GM12872 (cell line): ENCODE data around the gene TSHZ2.

Experiments used
- TF ChIP-seq, protein P1 (sequence below): IDR thresholded peaks from 3 replicates; pipeline ENCODE4 v1.5.1; 2011; ENCODE audit warnings: low read depth, mild to moderate bottlenecking, low read length, moderate library complexity; ENCODE audit not compliant: insufficient read depth

The TSHZ2 gene

DNA sequence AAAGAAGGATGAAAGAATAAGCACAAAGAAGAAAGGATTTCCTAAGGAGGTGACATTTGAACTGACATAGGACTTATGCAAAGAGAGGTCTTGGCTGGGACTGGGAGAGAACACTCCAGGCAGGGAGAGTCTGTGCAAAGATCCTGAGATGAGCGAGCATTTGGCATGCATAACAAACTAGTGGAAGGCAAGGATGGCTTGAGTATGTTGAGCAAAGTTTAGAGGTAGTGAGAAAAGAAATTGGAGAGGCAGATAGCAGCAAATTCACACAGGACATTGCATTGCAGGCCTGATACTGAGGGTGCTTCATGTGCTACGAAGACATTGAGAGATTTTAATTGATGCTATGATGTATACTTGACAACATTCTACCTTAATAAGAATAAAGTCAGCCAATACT is 383.6 kb downstream of the TSHZ2 start:
- TF ChIP-seq, protein P1, sequence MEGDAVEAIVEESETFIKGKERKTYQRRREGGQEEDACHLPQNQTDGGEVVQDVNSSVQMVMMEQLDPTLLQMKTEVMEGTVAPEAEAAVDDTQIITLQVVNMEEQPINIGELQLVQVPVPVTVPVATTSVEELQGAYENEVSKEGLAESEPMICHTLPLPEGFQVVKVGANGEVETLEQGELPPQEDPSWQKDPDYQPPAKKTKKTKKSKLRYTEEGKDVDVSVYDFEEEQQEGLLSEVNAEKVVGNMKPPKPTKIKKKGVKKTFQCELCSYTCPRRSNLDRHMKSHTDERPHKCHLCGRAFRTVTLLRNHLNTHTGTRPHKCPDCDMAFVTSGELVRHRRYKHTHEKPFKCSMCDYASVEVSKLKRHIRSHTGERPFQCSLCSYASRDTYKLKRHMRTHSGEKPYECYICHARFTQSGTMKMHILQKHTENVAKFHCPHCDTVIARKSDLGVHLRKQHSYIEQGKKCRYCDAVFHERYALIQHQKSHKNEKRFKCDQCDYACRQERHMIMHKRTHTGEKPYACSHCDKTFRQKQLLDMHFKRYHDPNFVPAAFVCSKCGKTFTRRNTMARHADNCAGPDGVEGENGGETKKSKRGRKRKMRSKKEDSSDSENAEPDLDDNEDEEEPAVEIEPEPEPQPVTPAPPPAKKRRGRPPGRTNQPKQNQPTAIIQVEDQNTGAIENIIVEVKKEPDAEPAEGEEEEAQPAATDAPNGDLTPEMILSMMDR, result no peak

DNA sequence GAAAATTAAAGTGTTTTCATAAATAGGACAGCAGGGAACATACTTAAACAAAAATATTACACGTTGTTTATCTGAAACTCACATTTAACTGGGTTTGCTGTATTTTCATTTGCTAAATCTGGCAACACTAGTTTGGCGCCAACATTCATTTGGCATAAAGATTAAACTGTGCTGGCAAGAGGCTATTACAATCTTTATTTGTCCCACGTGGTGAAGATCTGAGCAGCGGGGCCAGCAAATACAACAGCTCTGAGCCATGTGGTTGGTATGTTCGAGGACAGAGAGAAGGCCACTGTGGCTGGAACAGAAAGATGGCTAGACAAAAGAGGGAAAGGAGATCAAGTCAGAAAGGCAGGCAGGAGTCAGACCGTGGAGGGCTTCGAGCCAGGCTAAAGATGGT is 387.3 kb downstream of the TSHZ2 start:
- TF ChIP-seq, protein P1, result no peak

DNA sequence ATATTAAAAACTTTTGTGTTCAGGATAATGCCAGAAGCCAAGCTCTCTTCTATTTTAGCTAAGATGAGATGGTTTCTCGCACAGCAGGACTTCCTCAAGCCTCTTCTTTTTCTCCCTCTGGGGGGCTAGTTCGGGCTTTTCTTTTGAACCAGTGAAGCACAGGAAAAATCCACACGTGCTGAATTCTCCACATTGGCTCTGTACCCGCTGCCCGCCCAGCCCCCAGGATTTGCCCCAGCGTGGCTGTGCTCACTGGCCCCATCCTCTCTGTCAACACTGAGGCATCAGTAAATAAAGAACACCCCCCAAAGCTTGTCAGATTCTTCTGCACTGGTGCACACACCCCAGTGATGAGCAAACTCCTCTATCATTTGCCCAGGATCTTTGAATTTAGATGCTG is 388.7 kb downstream of the TSHZ2 start:
- TF ChIP-seq, protein P1, result no peak

DNA sequence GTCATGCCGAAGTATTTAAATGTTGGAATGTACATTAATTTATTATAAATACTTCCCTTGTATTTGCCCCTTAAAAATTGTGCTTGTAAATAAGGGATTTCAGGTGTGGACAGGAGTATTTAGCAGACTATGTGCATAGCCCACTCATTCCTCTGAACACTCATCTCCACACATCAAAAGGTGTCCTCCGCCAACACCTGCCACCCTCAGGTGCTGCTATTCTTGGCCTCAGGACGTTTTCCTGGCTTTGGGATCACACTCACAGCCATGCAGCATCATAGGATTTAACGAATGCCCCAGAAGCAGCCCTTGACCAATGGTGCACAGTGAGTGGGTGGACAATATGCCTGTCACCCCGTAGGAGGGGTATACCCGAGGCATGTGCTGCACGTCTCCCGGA is 390.6 kb downstream of the TSHZ2 start:
- TF ChIP-seq, protein P1, result no peak

DNA sequence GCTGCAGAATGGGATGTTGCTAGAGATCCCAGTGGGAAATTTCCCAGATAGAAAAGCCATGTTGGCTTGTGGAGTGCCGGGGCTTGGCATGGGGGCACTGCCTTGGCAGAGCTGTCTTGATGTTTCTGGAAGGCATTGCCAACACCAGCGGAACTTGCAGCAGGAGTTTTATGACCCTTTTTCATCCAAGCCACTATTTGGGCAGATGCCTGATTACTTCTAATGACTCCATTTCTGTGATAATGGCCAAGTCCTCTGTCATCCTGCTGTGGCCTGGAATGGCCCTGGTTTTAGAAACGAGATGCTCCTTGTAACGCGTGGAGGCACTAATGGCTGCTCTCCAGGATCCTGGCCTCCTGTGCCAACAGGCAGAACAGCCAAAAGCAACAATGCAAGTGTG is 392.5 kb downstream of the TSHZ2 start:
- TF ChIP-seq, protein P1, result no peak

DNA sequence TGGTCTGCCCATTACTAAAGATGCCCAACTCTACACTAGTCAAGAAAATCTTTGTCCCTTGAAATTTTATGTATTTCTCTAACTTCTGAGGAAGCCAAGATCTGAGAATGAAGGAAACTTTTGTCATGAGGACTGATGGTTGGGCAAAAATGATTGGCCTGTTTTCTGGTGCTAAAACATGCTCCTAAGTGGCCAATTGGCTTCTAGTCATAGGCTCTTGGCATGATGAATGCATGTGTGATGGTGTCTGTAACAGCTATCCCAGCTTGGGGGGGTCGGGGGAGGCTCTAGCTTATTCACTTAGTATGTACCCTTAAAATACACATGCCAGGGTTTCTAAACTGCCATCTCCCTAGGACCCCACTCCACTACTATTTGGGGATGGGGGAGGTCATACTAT is 392.9 kb downstream of the TSHZ2 start:
- TF ChIP-seq, protein P1, result no peak

DNA sequence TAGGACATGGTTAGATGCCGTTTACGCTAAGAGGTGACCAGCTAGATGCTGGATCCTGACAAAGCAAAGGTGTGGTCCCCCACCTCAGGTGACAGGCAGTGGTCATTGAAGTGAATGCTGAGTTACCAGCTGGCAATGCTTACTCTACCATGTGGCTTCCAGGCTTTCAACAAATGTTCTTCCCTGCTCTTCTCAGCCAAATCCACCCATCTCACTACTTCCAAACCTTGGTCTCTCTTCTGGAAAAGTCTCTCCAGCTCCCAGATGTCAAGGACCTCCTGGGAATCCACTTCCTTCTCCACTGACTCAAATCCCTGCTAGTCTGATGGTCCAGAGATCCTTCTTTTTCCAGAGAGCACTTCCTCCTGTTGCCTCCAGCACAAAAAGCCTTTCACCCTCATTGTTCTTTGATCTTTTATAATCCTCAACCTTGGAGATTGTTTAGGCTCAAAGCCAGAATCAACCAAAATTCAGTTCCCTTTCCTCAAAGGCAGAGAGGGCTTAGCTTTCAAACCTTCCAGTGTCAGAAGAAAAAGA is 393.4 kb downstream of the TSHZ2 start:
- TF ChIP-seq, protein P1, result no peak
